HEK293 (cell line): ENCODE measurements around the gene NCOR1.
"Not testable (repeated sequence)": the region's sequence is repeated elsewhere in the genome, so short reads cannot be mapped to it uniquely, and the experiment has no call there.

Experiments
- CTCF ChIA-PET: fragments of 350-600 bp; formaldehyde crosslinking; extraction: SDS; loops from one replicate; lab custom pipeline; 2021; ENCODE audit warnings: antibody characterized with exemption; lab: Yijun Ruan, JAX
- POLR2A ChIA-PET: fragments of 300-600 bp; formaldehyde crosslinking; extraction: SDS; loops from one replicate; lab custom pipeline; 2020; ENCODE audit warnings: antibody characterized with exemption, inconsistent platforms; lab: Yijun Ruan, JAX
- H3K27ac ChIP-seq: fragments of 200-500 bp; sonication (Bioruptor generic); 2 replicates; pipeline ENCODE4 v1.5.1; 2014; ENCODE audit warnings: low read depth, low read length, control low read depth, inconsistent platforms; ENCODE audit errors: extremely low read depth
- H3K36me3 ChIP-seq, 2 experiments: fragments of 200-500 bp in 1 of 2; sonication (Bioruptor generic) in 1 of 2; 1 replicate in 1 of 2; 2 replicates in 1 of 2; pipeline ENCODE4 v1.5.1; 2014 to 2017; ENCODE audit warnings: inconsistent platforms in 2 of 2, low read length in 2 of 2; ENCODE audit not compliant: control insufficient read depth in 2 of 2, insufficient read depth in 1 of 2
- H3K4me1 ChIP-seq: fragments of 200-500 bp; sonication (Bioruptor generic); 2 replicates; pipeline ENCODE4 v1.5.1; 2014; ENCODE audit warnings: mild to moderate bottlenecking, low read length, inconsistent platforms; ENCODE audit not compliant: control insufficient read depth, insufficient read depth
- H3K4me3 ChIP-seq: 2 replicates; pipeline ENCODE4 v1.5.1; 2011; ENCODE audit warnings: low read depth, mild to moderate bottlenecking, control low read depth, low read length, moderate library complexity
- H3K9me3 ChIP-seq: fragments of 200-500 bp; sonication (Bioruptor generic); 2 replicates; pipeline ENCODE4 v1.5.1; 2014; ENCODE audit warnings: low read depth, low read length, inconsistent platforms; ENCODE audit not compliant: control insufficient read depth, insufficient read depth
- KLF16 ChIP-seq: fragments of 450-650 bp; formaldehyde crosslinking; IDR thresholded peaks from 2 replicates; pipeline ENCODE4 v1.5.1; 2017; ENCODE audit warnings: missing biosample characterization, missing genetic modification characterization
- OSR2 ChIP-seq: fragments of 450-650 bp; formaldehyde crosslinking; IDR thresholded peaks from 2 replicates; pipeline ENCODE4 v1.5.1; 2016; ENCODE audit warnings: missing biosample characterization, missing genetic modification characterization
- PRDM10 ChIP-seq: fragments of 450-650 bp; formaldehyde crosslinking; IDR thresholded peaks from 2 replicates; pipeline ENCODE4 v1.5.1; 2016; ENCODE audit warnings: missing biosample characterization, missing genetic modification characterization
- PRDM6 ChIP-seq: fragments of 450-650 bp; formaldehyde crosslinking; IDR thresholded peaks from 2 replicates; pipeline ENCODE4 v1.5.1; 2017; ENCODE audit warnings: missing biosample characterization, missing genetic modification characterization
- REPIN1 ChIP-seq: fragments of 450-650 bp; formaldehyde crosslinking; IDR thresholded peaks from 2 replicates; pipeline ENCODE4 v1.5.1; 2017; ENCODE audit warnings: missing biosample characterization, missing genetic modification characterization, low read depth
- SP3 ChIP-seq: fragments of 450-650 bp; formaldehyde crosslinking; IDR thresholded peaks from 2 replicates; pipeline ENCODE4 v1.5.1; 2016; ENCODE audit warnings: missing biosample characterization, missing genetic modification characterization
- SP7 ChIP-seq: fragments of 450-650 bp; formaldehyde crosslinking; IDR thresholded peaks from 2 replicates; pipeline ENCODE4 v1.5.1; 2016; ENCODE audit warnings: missing biosample characterization, missing genetic modification characterization
- TRIM28 ChIP-seq: IDR thresholded peaks from 2 replicates; pipeline ENCODE4 v1.6.1; 2011; ENCODE audit warnings: low read length, control low read depth, borderline replicate concordance
- YY2 ChIP-seq: fragments of 450-650 bp; formaldehyde crosslinking; IDR thresholded peaks from 2 replicates; pipeline ENCODE4 v1.5.1; 2016; ENCODE audit warnings: missing biosample characterization, missing genetic modification characterization
- ZBTB11 ChIP-seq: fragments of 450-650 bp; formaldehyde crosslinking; conservative IDR thresholded peaks from 2 replicates; pipeline ENCODE4 v1.5.1; 2016; ENCODE audit warnings: low read depth, missing biosample characterization, missing genetic modification characterization
- ZBTB48 ChIP-seq: fragments of 450-650 bp; formaldehyde crosslinking; IDR thresholded peaks from 2 replicates; pipeline ENCODE4 v1.5.1; 2016; ENCODE audit warnings: missing biosample characterization, missing genetic modification characterization
- ZNF146 ChIP-seq: fragments of 450-650 bp; formaldehyde crosslinking; IDR thresholded peaks from 2 replicates; pipeline ENCODE4 v1.5.1; 2016; ENCODE audit warnings: missing biosample characterization, missing genetic modification characterization
- ZNF184 ChIP-seq: fragments of 450-650 bp; IDR thresholded peaks from 2 replicates; pipeline ENCODE4 v1.5.1; 2018; ENCODE audit warnings: missing biosample characterization, mild to moderate bottlenecking, missing genetic modification characterization
- ZNF239 ChIP-seq: fragments of 450-650 bp; formaldehyde crosslinking; IDR thresholded peaks from 2 replicates; pipeline ENCODE4 v1.5.1; 2016; ENCODE audit warnings: missing biosample characterization, missing genetic modification characterization
- ZNF48 ChIP-seq: fragments of 450-650 bp; formaldehyde crosslinking; IDR thresholded peaks from 2 replicates; pipeline ENCODE4 v1.5.1; 2016; ENCODE audit warnings: missing biosample characterization, missing genetic modification characterization
- ZNF544 ChIP-seq: fragments of 450-650 bp; formaldehyde crosslinking; IDR thresholded peaks from 2 replicates; pipeline ENCODE4 v1.5.0; 2017; ENCODE audit warnings: missing biosample characterization, missing genetic modification characterization
- ZNF555 ChIP-seq: fragments of 450-650 bp; formaldehyde crosslinking; conservative IDR thresholded peaks from 2 replicates; pipeline ENCODE4 v1.5.1; 2017; ENCODE audit warnings: missing biosample characterization, mild to moderate bottlenecking, missing genetic modification characterization, inconsistent platforms
- ZNF580 ChIP-seq: fragments of 450-650 bp; formaldehyde crosslinking; IDR thresholded peaks from 2 replicates; pipeline ENCODE4 v1.5.1; 2016; ENCODE audit warnings: missing biosample characterization, missing genetic modification characterization
- ZNF621 ChIP-seq: fragments of 450-650 bp; formaldehyde crosslinking; IDR thresholded peaks from 2 replicates; pipeline ENCODE4 v1.5.1; 2017; ENCODE audit warnings: missing biosample characterization, missing genetic modification characterization
- ZNF623 ChIP-seq: fragments of 450-650 bp; formaldehyde crosslinking; IDR thresholded peaks from 2 replicates; pipeline ENCODE4 v1.5.1; 2016; ENCODE audit warnings: missing biosample characterization, missing genetic modification characterization
- ZNF670 ChIP-seq: fragments of 450-650 bp; formaldehyde crosslinking; IDR thresholded peaks from 2 replicates; pipeline ENCODE4 v1.5.1; 2016; ENCODE audit warnings: missing biosample characterization, missing genetic modification characterization, low read depth
- ZNF701 ChIP-seq: fragments of 450-650 bp; formaldehyde crosslinking; IDR thresholded peaks from 2 replicates; pipeline ENCODE4 v1.5.1; 2016; ENCODE audit warnings: missing biosample characterization, missing genetic modification characterization

Gene NCOR1

GRCh38 chr17:16066125-16066524 lies 149.2 kb downstream of the NCOR1 start (continued):
- no peak for TF ChIP-seq PRDM10 (tag by site-specific recombination)
- TF ChIP-seq OSR2, result no peak
- no peak for TF ChIP-seq PRDM6
- no peak for TF ChIP-seq ZBTB48 (tag by site-specific recombination)
- TF ChIP-seq ZNF670 (tag by site-specific recombination), result no peak

- TF ChIP-seq ZBTB11 (tag by site-specific recombination) (no peak), ZNF580 (tag by site-specific recombination) (no peak), REPIN1 (tag by site-specific recombination) (no peak)
- Histone ChIP-seq H3K4me1 (no peaks in the 10 kb centered on the region), H3K4me3 (no peak overlapping the region), H3K9me3 (no peaks in the 10 kb centered on the region), H3K36me3 (peaks cover 81 to 95% of the 10 kb centered on the region in 2 experiments), H3K27ac (no peak overlapping the region)
- CTCF ChIA-PET, result no interaction called here
- POLR2A ChIA-PET, result no interaction called here
These were observed 153.7 kb downstream of the NCOR1 start for GRCh38 chr17:16061631-16062030.

- peak; percentile 96 for TF ChIP-seq ZNF146 (tag by site-specific recombination)
- H3K27ac ChIP-seq, H3K4me3 ChIP-seq, H3K4me1 ChIP-seq, POLR2A ChIA-PET, CTCF ChIA-PET, H3K9me3 ChIP-seq: not testable (repeated sequence)
- peaks cover 78 to 86% of the 10 kb centered on the region in 2 experiments for H3K36me3 ChIP-seq
These were observed 160.2 kb downstream of the NCOR1 start for GRCh38 chr17:16055139-16055538.

- ChIA-PET CTCF (interaction anchor here (0.6 kb wide), 2 partner anchors 9 to 311 kb away, joined by 3 read pairs; no protein-coding TSS in a partner anchor), POLR2A (no interaction called here)
- Histone ChIP-seq H3K4me1 (no peaks in the 10 kb centered on the region), H3K27ac (no peak overlapping the region), H3K4me3 (no peak overlapping the region), H3K36me3 (peaks cover 72 to 87% of the 10 kb centered on the region in 2 experiments), H3K9me3 (no peaks in the 10 kb centered on the region; the same call in 1 of the 2 replicates)
- TF ChIP-seq ZNF555 (tag by site-specific recombination), result no peak
- no peak for TF ChIP-seq ZNF701 (tag by site-specific recombination)
- TF ChIP-seq ZNF184 (tag by site-specific recombination), result no peak
- no peak for TF ChIP-seq ZNF48 (tag by site-specific recombination)
- no peak for TF ChIP-seq SP7 (tag by site-specific recombination)
- TF ChIP-seq ZNF239, result no peak
- TF ChIP-seq ZNF623 (tag by site-specific recombination), result no peak
- TF ChIP-seq ZNF621 (tag by site-specific recombination), result no peak
- TF ChIP-seq YY2 (tag by site-specific recombination), result no peak
- TF ChIP-seq OSR2, result no peak
- TF ChIP-seq ZNF544 (tag by site-specific recombination), result no peak
- TF ChIP-seq SP3 (tag by site-specific recombination), result no peak
- TF ChIP-seq TRIM28, result no peak
- TF ChIP-seq KLF16, result no peak
These were observed 162.8 kb downstream of the NCOR1 start for GRCh38 chr17:16052486-16052885.
